GM23248 (cell line): ENCODE data around the gene SIRT6.

Source experiments
- EZH2 ChIP-seq: fragments of 200-600 bp; sonication (generic); IDR thresholded peaks from 2 replicates; pipeline ENCODE4 v1.6.1; 2018; ENCODE audit warnings: antibody characterized with exemption, mild to moderate bottlenecking; ENCODE audit not compliant: insufficient read depth, poor library complexity, severe bottlenecking
- EZH2phosphoT487 ChIP-seq: fragments of 200-600 bp; sonication (generic); IDR thresholded peaks from 2 replicates; pipeline ENCODE4 v1.6.1; 2018; ENCODE audit warnings: antibody characterized with exemption, moderate library complexity, mild to moderate bottlenecking, low read depth; ENCODE audit not compliant: insufficient read depth

GRCh38 chr19:4174895-4175668 is 7.3 kb downstream of the SIRT6 start:
- TF ChIP-seq EZH2 = no peak
- TF ChIP-seq EZH2phosphoT487 = no peak
